Measurements from ENCODE around the gene CTF1.

- TF ChIP-seq GATA2 (IDR thresholded peaks at IDR 0.05; ENCODE audit: low read depth, low read length) (no peak), GATA3 (IDR thresholded peaks at IDR 0.05; ENCODE audit: low read depth, low read length) (no peak)
Measured at GRCh38 chr16:30953111-30953510, 56.7 kb downstream of the CTF1 start.
